IMR-90 (cell line): ENCODE data around the gene FBXO34. TPM values are rescaled to one million over a fixed set of nuclear protein-coding genes. Genes with fewer than 3 reads are reported as not detected.

Experiments
- ATAC-seq: fragments of 200-7000 bp; cut with Tn5 transposase; 2 replicates; pipeline ENCODE4 v1.9.1; 2020; ENCODE audit warnings: low read depth, mild to moderate bottlenecking, moderate library complexity
- BruUV-seq: library from RNA; stranded (reverse); fragments of 400-500 nt; replicated peaks from 2 replicates; lab custom pipeline; 2021; lab: Mats Ljungman, UMichigan
- CTCF ChIA-PET: fragments of 300-600 bp; formaldehyde crosslinking; extraction: SDS; loops from one replicate; lab custom pipeline; 2021; ENCODE audit warnings: antibody characterized with exemption; lab: Yijun Ruan, JAX
- POLR2A ChIA-PET: fragments of 300-600 bp; sonication (Branson Sonifier 250); formaldehyde crosslinking; loops from one replicate; lab custom pipeline; 2022; ENCODE audit warnings: antibody characterized with exemption; ENCODE audit not compliant: unreplicated experiment; lab: Charles Lee
- DNase-seq: peaks from one replicate; pipeline ENCODE4 v3.0.0; 2013
- H2AFZ ChIP-seq: replicated peaks from 2 replicates; pipeline ENCODE3; 2013; ENCODE audit warnings: low read length, mild to moderate bottlenecking; ENCODE audit not compliant: poor library complexity
- H2AK5ac ChIP-seq: 2 replicates; pipeline ENCODE4 v1.6.1; 2013; ENCODE audit warnings: low read depth, low read length, inconsistent platforms
- H2AK9ac ChIP-seq: replicated peaks from 2 replicates; pipeline ENCODE3; 2013; ENCODE audit warnings: mild to moderate bottlenecking, low read depth, low read length, moderate library complexity; ENCODE audit not compliant: poor library complexity
- H2BK120ac ChIP-seq: 2 replicates; pipeline ENCODE4 v1.6.1; 2013; ENCODE audit warnings: low read depth, low read length, inconsistent platforms
- H2BK15ac ChIP-seq: 3 replicates; pipeline ENCODE4 v1.6.1; 2013; ENCODE audit warnings: low read depth, low read length, inconsistent platforms
- H2BK20ac ChIP-seq: 2 replicates; pipeline ENCODE4 v1.6.1; 2013; ENCODE audit warnings: low read depth, mild to moderate bottlenecking, inconsistent platforms, low read length, moderate library complexity
- H2BK5ac ChIP-seq: 2 replicates; pipeline ENCODE4 v1.6.1; 2013; ENCODE audit warnings: mild to moderate bottlenecking, low read depth, low read length, inconsistent platforms; ENCODE audit not compliant: poor library complexity, severe bottlenecking
- H3K14ac ChIP-seq: replicated peaks from 2 replicates; pipeline ENCODE4 v1.6.1; 2013; ENCODE audit warnings: low read depth, low read length, inconsistent platforms
- H3K18ac ChIP-seq: 2 replicates; pipeline ENCODE4 v1.6.1; 2013; ENCODE audit warnings: low read depth, low read length, control low read depth
- H3K23ac ChIP-seq: 2 replicates; pipeline ENCODE4 v1.6.1; 2013; ENCODE audit warnings: low read depth, low read length, inconsistent platforms
- H3K27ac ChIP-seq: 2 replicates; pipeline ENCODE4 v1.5.1; 2013; ENCODE audit warnings: mild to moderate bottlenecking, control low read depth, low read length; ENCODE audit not compliant: insufficient read depth
- H3K27me3 ChIP-seq: 2 replicates; pipeline ENCODE4 v1.6.1; 2013; ENCODE audit warnings: low read length; ENCODE audit not compliant: control insufficient read depth, insufficient read depth
- H3K36me3 ChIP-seq: 2 replicates; pipeline ENCODE4 v1.6.1; 2013; ENCODE audit warnings: low read length, mixed read lengths; ENCODE audit not compliant: control insufficient read depth, insufficient read depth
- H3K4ac ChIP-seq: 2 replicates; pipeline ENCODE4 v1.6.1; 2013; ENCODE audit warnings: low read depth, low read length, inconsistent platforms
- H3K4me1 ChIP-seq: 2 replicates; pipeline ENCODE4 v1.6.1; 2013; ENCODE audit warnings: low read length, mixed read lengths; ENCODE audit not compliant: control insufficient read depth, insufficient read depth
- H3K4me2 ChIP-seq: 2 replicates; pipeline ENCODE4 v1.6.1; 2013; ENCODE audit warnings: low read depth, mild to moderate bottlenecking, control low read depth, low read length, moderate library complexity
- H3K4me3 ChIP-seq: 2 replicates; pipeline ENCODE4 v1.5.1; 2013; ENCODE audit warnings: low read depth, mild to moderate bottlenecking, control low read depth, low read length, moderate library complexity; ENCODE audit not compliant: insufficient read depth
- H3K56ac ChIP-seq: 2 replicates; pipeline ENCODE4 v1.6.1; 2013; ENCODE audit warnings: low read length, inconsistent platforms; ENCODE audit not compliant: insufficient read depth; ENCODE audit errors: extremely low read depth
- H3K79me1 ChIP-seq, 2 experiments: 2 replicates each; pipeline ENCODE4 v1.6.1; 2013; ENCODE audit warnings: low read length in 2 of 2, inconsistent platforms in 1 of 2, low read depth in 1 of 2
- H3K9ac ChIP-seq: 2 replicates; pipeline ENCODE4 v1.6.1; 2013; ENCODE audit warnings: low read depth, low read length, control low read depth
- H3K9me1 ChIP-seq: 2 replicates; pipeline ENCODE4 v1.6.1; 2013; ENCODE audit warnings: low read length, inconsistent platforms; ENCODE audit not compliant: insufficient read depth
- H3K9me3 ChIP-seq: 2 replicates; pipeline ENCODE4 v1.6.1; 2013; ENCODE audit warnings: low read length; ENCODE audit not compliant: control insufficient read depth, insufficient read depth
- H4K20me1 ChIP-seq: 2 replicates; pipeline ENCODE4 v1.6.1; 2013; ENCODE audit warnings: low read length, inconsistent platforms; ENCODE audit not compliant: insufficient read depth
- H4K5ac ChIP-seq: 2 replicates; pipeline ENCODE4 v1.6.1; 2013; ENCODE audit warnings: mild to moderate bottlenecking, low read depth, low read length, control low read depth
- H4K8ac ChIP-seq, 2 experiments: 2 replicates each; pipeline ENCODE4 v1.6.1; 2013; ENCODE audit warnings: low read depth in 2 of 2, low read length in 2 of 2, control low read depth in 1 of 2, inconsistent platforms in 1 of 2
- H4K91ac ChIP-seq: 2 replicates; pipeline ENCODE4 v1.6.1; 2013; ENCODE audit warnings: low read depth, low read length, inconsistent platforms; ENCODE audit not compliant: insufficient read depth
- BHLHE40 ChIP-seq: fragments of 150-350 bp; IDR thresholded peaks from 2 replicates; pipeline ENCODE4 v1.6.1; 2016; ENCODE audit warnings: mild to moderate bottlenecking, low read depth, low read length
- CEBPB ChIP-seq: IDR thresholded peaks from 2 replicates; pipeline ENCODE4 v1.6.1; 2012; ENCODE audit warnings: low read depth, low read length, improper control_type of control experiment
- CHD1 ChIP-seq: IDR thresholded peaks from 2 replicates; pipeline ENCODE4 v1.6.1; 2012; ENCODE audit warnings: low read depth, low read length, improper control_type of control experiment
- CTCF ChIP-seq: conservative IDR thresholded peaks from 2 replicates; pipeline ENCODE4 v1.5.1; 2012; ENCODE audit warnings: mild to moderate bottlenecking, low read depth, low read length, improper control_type of control experiment
- ELK1 ChIP-seq: fragments of 150-350 bp; IDR thresholded peaks from 2 replicates; pipeline ENCODE4 v1.6.1; 2016; ENCODE audit warnings: low read depth, mild to moderate bottlenecking, low read length, moderate library complexity, borderline replicate concordance
- FOS ChIP-seq: fragments of 150-350 bp; IDR thresholded peaks from 2 replicates; pipeline ENCODE4 v1.6.1; 2016; ENCODE audit warnings: low read depth, low read length
- MAFK ChIP-seq: IDR thresholded peaks from 2 replicates; pipeline ENCODE4 v1.6.1; 2012; ENCODE audit warnings: low read depth, low read length, improper control_type of control experiment
- MAZ ChIP-seq: IDR thresholded peaks from 2 replicates; pipeline ENCODE4 v1.6.1; 2012; ENCODE audit warnings: low read depth, mild to moderate bottlenecking, low read length, improper control_type of control experiment, moderate library complexity, borderline replicate concordance
- MXI1 ChIP-seq: IDR thresholded peaks from 2 replicates; pipeline ENCODE4 v1.6.1; 2012; ENCODE audit warnings: low read depth, mild to moderate bottlenecking, low read length, moderate library complexity, borderline replicate concordance
- NFE2L2 ChIP-seq: fragments of 150-350 bp; IDR thresholded peaks from 2 replicates; pipeline ENCODE4 v1.6.1; 2016; ENCODE audit warnings: low read depth, mild to moderate bottlenecking, low read length
- POLR2A ChIP-seq: IDR thresholded peaks from 2 replicates; pipeline ENCODE4 v1.6.1; 2012; ENCODE audit warnings: mild to moderate bottlenecking, low read depth, low read length
- RAD21 ChIP-seq: IDR thresholded peaks from 2 replicates; pipeline ENCODE4 v1.6.1; 2012; ENCODE audit warnings: low read length, improper control_type of control experiment
- RCOR1 ChIP-seq: IDR thresholded peaks from 2 replicates; pipeline ENCODE4 v1.6.1; 2012; ENCODE audit warnings: mild to moderate bottlenecking, low read length, improper control_type of control experiment; ENCODE audit not compliant: insufficient replicate concordance
- RFX5 ChIP-seq: IDR thresholded peaks from 2 replicates; pipeline ENCODE4 v1.8.0; 2012; ENCODE audit warnings: low read depth, mild to moderate bottlenecking, low read length, moderate library complexity
- SMC3 ChIP-seq: fragments of 150-350 bp; IDR thresholded peaks from 2 replicates; pipeline ENCODE4 v1.6.1; 2016; ENCODE audit warnings: low read depth, mild to moderate bottlenecking, antibody characterized with exemption, low read length, moderate library complexity
- WGBS, 2 experiments: methylation state at CpG; one replicate each; pipeline versions ENCODE4 v1.1.5 to v1.1.7; 2013; ENCODE audit warnings: missing lambda C conversion rate in 2 of 2; ENCODE audit not compliant: insufficient read length in 1 of 2; ENCODE audit errors: extremely low coverage in 2 of 2; 5-methylcytosine and 5-hydroxymethylcytosine counted together
- dilution Hi-C: fragments of 300-500 bp; cut with HindIII; formaldehyde crosslinking; loops from one replicate; pipeline ENCODE4 v1.14.3; 2018; ENCODE audit warnings: low sequenced_read_pairs; ENCODE audit not compliant: unreplicated experiment
- in situ Hi-C: fragments of 300-500 bp; cut with MboI; formaldehyde crosslinking; loops from 3 replicates; pipeline ENCODE4 v1.14.3; 2019; ENCODE audit warnings: low sequenced_read_pairs, inconsistent platforms, mixed read lengths
- intact Hi-C: fragments of 100-400 bp; cut with micrococcal nuclease; formaldehyde crosslinking; loops from 2 replicates; pipeline ENCODE4 v1.10.0; 2022
- polyA plus RNA-seq, 3 experiments: library from polyadenylated mRNA; depleted of rRNA; stranded (reverse); fragments of >200 nt; gene quantifications; 2 replicates each; pipeline ENCODE4 v1.2.3, GENCODE V29; 2012; ENCODE audit warnings: low replicate concordance in 1 of 3
- total RNA-seq: library from RNA; depleted of rRNA; stranded (reverse); fragments of >200 nt; gene quantifications from 2 replicates; pipeline ENCODE4 v1.2.3, GENCODE V29; 2012

The FBXO34 gene
- total and polyA plus RNA-seq, 2 of the 4 experiments (the other 2 are of a cell fraction): 15.4 to 35.1 TPM

GRCh38 chr14:55297611-55298499 lies 26.6 kb downstream of the FBXO34 start:
- no peak overlapping the region for H4K5ac ChIP-seq
- H3K27me3 ChIP-seq: no peaks in the 10 kb centered on the region
- H4K20me1 ChIP-seq: peaks cover 32% of the 10 kb centered on the region; the same call in 1 of the 2 replicates
- intact Hi-C loops: no loop called here
- CTCF ChIA-PET: interaction anchor here (0.6 kb wide), 1 partner anchor 20 kb away, joined by 3 read pairs; no protein-coding TSS in a partner anchor
- no peak overlapping the region for H3K56ac ChIP-seq
- H2BK5ac ChIP-seq: no peak overlapping the region
- no peak overlapping the region for H3K4ac ChIP-seq
- H4K8ac ChIP-seq: no peak overlapping the region
- no peak overlapping the region for H2AK9ac ChIP-seq
- peaks cover 33 to 61% of the 10 kb centered on the region in 2 experiments for H3K79me1 ChIP-seq
- POLR2A ChIA-PET: no interaction called here
- dilution Hi-C loops: no loop called here
- no peak overlapping the region for H3K9ac ChIP-seq
- H3K14ac ChIP-seq: no peak overlapping the region
- H4K91ac ChIP-seq: no peak overlapping the region
- peaks cover 5% of the 10 kb centered on the region; the same call in 1 of the 2 replicates for H3K9me1 ChIP-seq
- no peak overlapping the region for H2BK15ac ChIP-seq
- H3K4me3 ChIP-seq: no peak overlapping the region
- H3K18ac ChIP-seq: no peak overlapping the region
- H2BK20ac ChIP-seq: no peak overlapping the region
- H3K27ac ChIP-seq: no peak overlapping the region
- no peak overlapping the region for H2AFZ ChIP-seq
- no peak overlapping the region for H2AK5ac ChIP-seq
- peaks cover 6% of the 10 kb centered on the region for H3K36me3 ChIP-seq
- H3K4me2 ChIP-seq: no peak overlapping the region
- H3K23ac ChIP-seq: no peak overlapping the region
- no peak overlapping the region for H2BK120ac ChIP-seq
- no TSS peak for BruUV-seq
- in situ Hi-C loops: no loop called here
- no peak for ATAC-seq
- no peaks in the 10 kb centered on the region for H3K9me3 ChIP-seq
- TF ChIP-seq CTCF: no peak
- TF ChIP-seq CHD1: no peak
- no peak for TF ChIP-seq FOS
- no peak for TF ChIP-seq ELK1
- no peak for TF ChIP-seq CEBPB
- no peak for TF ChIP-seq RAD21
- no peak for TF ChIP-seq POLR2A
- no peak for TF ChIP-seq MAZ
- TF ChIP-seq NFE2L2: no peak
- no peak for TF ChIP-seq RCOR1
- no peak for TF ChIP-seq MXI1
- TF ChIP-seq SMC3: no peak
- no peak for TF ChIP-seq MAFK
- no peak for TF ChIP-seq RFX5
- TF ChIP-seq BHLHE40: no peak
- no CpG with 5 or more reads among the region's 6 CpGs for WGBS, 2 experiments
- peaks cover 4% of the 10 kb centered on the region; the same call in 1 of the 2 replicates for H3K4me1 ChIP-seq
- no peak for DNase-seq
